WERI-Rb-1 (cell line): ENCODE measurements around the gene GGTA1.
A peak's percentile ranks its signal among the peaks of the same experiment; 100 is the strongest.
"Not testable (repeated sequence)": the region's sequence is repeated elsewhere in the genome, so short reads cannot be mapped to it uniquely, and the experiment has no call there.

Experiments
- DNase-seq: peaks from one replicate; pipeline ENCODE4 v3.0.0-alpha.2; 2020
- H3K27ac ChIP-seq: fragments of 250-450 bp; sonication (Bioruptor Pico); 2 replicates; pipeline ENCODE4 v1.5.1; 2020; ENCODE audit warnings: mild to moderate bottlenecking, moderate library complexity
- H3K27me3 ChIP-seq: fragments of 250-450 bp; sonication (Bioruptor Pico); 2 replicates; pipeline ENCODE4 v1.5.1; 2021; ENCODE audit warnings: mild to moderate bottlenecking, low read depth, moderate library complexity; ENCODE audit not compliant: insufficient read depth, severe bottlenecking
- H3K36me3 ChIP-seq: fragments of 250-450 bp; sonication (Bioruptor Pico); 2 replicates; pipeline ENCODE4 v1.5.1; 2020; ENCODE audit warnings: mild to moderate bottlenecking, moderate library complexity
- H3K4me3 ChIP-seq: 2 replicates; pipeline ENCODE4 v1.5.1; 2011; ENCODE audit warnings: low read depth, mild to moderate bottlenecking, control low read depth, low read length
- H3K9me3 ChIP-seq: fragments of 250-450 bp; sonication (Bioruptor Pico); 2 replicates; pipeline ENCODE4 v1.5.1; 2021; ENCODE audit warnings: mild to moderate bottlenecking, moderate library complexity; ENCODE audit not compliant: severe bottlenecking
- CTCF ChIP-seq: IDR thresholded peaks from 2 replicates; pipeline ENCODE4 v1.5.1; 2011; ENCODE audit warnings: low read depth, mild to moderate bottlenecking, control low read depth, inconsistent platforms, low read length

GGTA1 gene

GRCh38 chr9:121463026-121463807 is 36.4 kb downstream of the GGTA1 start:
- peak; percentile 64 for DNase-seq
- Histone ChIP-seq H3K36me3 (no peaks in the 10 kb centered on the region), H3K27ac (no peak overlapping the region), H3K9me3 (no peaks in the 10 kb centered on the region), H3K27me3 (no peaks in the 10 kb centered on the region), H3K4me3 (no peak overlapping the region)
- peak; percentile 80 for TF ChIP-seq CTCF

DNA sequence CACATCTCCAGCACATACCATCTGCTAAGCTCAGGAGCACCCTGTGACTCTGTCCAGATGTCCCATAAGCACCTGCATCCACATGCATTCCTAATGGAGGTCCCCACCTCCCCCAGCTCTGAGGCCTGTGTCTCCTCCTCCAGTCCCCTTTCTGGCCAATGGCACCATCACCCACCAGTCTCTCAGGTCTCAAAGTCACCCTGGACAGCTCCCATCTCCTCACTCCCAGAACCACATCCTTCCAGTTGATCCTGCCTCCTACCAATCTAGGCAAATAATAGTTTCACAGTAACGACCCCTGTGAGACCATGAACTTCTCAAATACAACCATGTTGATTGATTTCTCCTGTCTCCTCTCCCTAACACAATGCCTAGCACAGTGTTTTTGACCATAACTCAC is 40.1 kb downstream of the GGTA1 start:
- no peak overlapping the region for H3K27ac ChIP-seq
- TF ChIP-seq CTCF: no peak
- DNase-seq: no peak
- H3K4me3 ChIP-seq: no peak overlapping the region
- H3K36me3 ChIP-seq: no peaks in the 10 kb centered on the region
- no peaks in the 10 kb centered on the region for H3K27me3 ChIP-seq
- H3K9me3 ChIP-seq: no peaks in the 10 kb centered on the region

GRCh38 chr9:121458449-121458848 is 41.2 kb downstream of the GGTA1 start:
- not testable (repeated sequence) for H3K36me3 ChIP-seq, H3K27me3 ChIP-seq, H3K4me3 ChIP-seq, H3K27ac ChIP-seq, H3K9me3 ChIP-seq, DNase-seq

DNA sequence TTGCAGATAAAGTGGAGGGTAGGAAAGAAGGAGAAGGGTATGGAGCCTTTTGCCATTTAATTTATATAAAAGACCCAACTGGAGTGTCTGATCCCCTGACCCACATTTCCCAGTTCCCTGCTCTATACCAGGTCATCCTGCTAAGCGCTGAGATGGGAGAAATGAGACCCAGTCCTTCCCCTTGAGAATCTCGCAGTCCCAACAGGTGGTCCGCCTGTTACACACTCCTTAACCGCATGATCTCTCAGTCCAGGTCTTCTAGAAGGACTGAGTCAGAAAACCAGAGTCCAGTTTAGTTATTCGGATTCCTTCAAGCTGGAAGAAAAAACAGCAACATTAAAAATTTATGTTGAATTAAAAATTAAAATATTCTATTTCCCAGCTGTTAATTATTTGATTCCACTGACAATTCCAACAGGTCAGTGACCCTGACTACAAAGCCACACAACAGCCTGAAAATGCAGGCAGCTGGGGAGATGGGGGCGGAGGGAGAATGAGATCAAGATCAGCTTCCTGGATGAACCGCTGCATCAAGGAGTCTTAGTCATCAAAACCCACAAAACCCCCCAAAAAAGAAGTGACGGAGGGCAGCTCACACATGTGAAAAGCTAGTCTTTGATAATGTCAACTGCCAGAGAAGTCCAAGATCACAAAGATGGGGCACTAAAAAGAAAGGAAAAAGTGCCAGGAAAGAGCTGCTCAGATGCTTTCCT is 44.0 kb downstream of the GGTA1 start:
- Histone ChIP-seq H3K27ac (no peak overlapping the region), H3K9me3 (no peaks in the 10 kb centered on the region), H3K4me3 (no peak overlapping the region), H3K27me3 (no peaks in the 10 kb centered on the region), H3K36me3 (no peaks in the 10 kb centered on the region)
- DNase-seq: no peak
- TF ChIP-seq CTCF: no peak

- no peaks in the 10 kb centered on the region for H3K27me3 ChIP-seq
- no peaks in the 10 kb centered on the region for H3K36me3 ChIP-seq
- no peaks in the 10 kb centered on the region for H3K9me3 ChIP-seq
- no peak overlapping the region for H3K4me3 ChIP-seq
- H3K27ac ChIP-seq: no peak overlapping the region
- TF ChIP-seq CTCF: no peak
- DNase-seq: no peak
These were observed 44.7 kb downstream of the GGTA1 start for GRCh38 chr9:121454972-121455371.

DNA sequence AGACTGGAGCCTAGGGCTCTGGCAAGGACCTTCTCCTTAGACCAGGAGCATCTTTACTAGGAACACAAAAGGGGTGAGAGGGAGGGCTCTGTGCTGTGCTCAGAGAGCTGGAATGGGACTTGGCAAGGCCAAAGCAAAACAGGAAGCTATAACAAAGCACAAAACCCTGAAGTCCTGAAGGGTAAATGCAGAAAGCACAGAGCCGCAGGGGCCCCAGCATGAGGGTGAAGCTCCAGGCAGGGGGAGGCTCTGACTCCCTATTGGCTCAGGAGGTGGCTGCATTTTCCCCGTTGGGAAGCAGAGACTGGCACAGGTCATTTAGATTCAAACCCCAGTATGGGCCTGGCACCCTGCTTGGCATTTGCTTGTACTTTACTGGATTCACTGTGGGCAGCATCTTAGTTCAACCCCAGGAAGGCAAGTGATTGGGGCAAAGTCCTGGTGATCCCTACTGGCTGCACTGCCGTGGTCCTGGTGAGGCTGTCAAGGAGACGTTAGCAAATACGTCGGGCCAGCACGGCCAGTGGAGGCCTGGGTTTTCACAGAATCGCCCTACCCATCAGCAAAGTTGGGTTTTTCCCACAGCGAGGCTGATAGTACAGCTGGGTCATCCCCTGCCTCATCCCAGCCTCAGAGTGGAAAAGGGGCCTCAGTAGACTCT is 46.3 kb downstream of the GGTA1 start:
- Histone ChIP-seq H3K9me3 (no peaks in the 10 kb centered on the region), H3K27me3 (no peaks in the 10 kb centered on the region), H3K27ac (no peak overlapping the region), H3K4me3 (no peak overlapping the region), H3K36me3 (no peaks in the 10 kb centered on the region)
- TF ChIP-seq CTCF: no peak
- no peak for DNase-seq
